Measurements from ENCODE around the gene PIK3C3. TPM values are rescaled to one million over a fixed set of nuclear protein-coding genes. Genes with fewer than 3 reads are reported as not detected.

The PIK3C3 gene
- 32.1 TPM for polyA plus RNA-seq (2013, experiment 1 of 2)
- polyA plus RNA-seq (2013, experiment 2 of 2) = 34.8 TPM

DNA sequence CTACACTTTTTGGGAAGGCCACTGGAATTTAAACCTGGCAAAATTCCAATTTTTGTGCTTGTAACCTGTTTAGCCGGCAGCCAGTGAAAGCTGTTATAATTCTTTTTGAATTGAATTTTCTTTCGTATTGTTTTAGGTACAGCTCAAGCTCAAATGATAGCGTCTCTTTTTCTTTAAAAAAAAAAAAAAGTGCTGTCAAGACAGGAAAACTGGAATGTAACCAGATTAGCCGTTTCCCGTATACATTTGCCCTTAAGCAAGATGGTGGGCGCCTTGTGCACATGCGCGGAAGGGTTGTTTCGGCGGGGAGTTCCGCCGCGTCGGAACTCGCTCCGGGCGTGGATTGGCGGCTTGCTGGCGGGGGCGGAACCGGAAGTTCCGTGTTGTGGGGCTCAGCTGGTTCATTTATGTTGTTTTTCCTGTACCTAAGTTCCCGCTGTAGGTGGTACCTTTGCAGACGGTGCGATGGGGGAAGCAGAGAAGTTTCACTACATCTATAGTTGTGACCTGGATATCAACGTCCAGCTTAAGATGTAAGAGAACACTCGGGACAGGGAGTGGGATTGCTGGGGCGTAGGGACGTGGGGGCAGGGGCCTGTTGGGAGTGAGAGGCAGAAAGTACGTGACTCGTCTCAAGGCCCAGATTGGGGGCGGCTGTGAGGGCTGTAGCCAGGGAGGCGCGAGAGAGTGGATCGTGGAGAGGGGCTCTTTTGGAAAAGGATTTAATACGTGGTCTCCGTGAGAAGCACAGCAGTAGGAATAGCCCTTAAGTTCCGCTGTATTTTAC lies at the start of gene PIK3C3:
Gene PIK3C3 (plus strand): TSS at position 408 of the 787 bp plus-strand sequence. CDS start 58 bp downstream, at position 466.
- no peak within 1 kb of the TSS for H3K23ac ChIP-seq (ENCODE audit: low read length in 2 of 2)
- WGBS = under 1% methylated on average over 32 of the region's 38 CpGs

DNA sequence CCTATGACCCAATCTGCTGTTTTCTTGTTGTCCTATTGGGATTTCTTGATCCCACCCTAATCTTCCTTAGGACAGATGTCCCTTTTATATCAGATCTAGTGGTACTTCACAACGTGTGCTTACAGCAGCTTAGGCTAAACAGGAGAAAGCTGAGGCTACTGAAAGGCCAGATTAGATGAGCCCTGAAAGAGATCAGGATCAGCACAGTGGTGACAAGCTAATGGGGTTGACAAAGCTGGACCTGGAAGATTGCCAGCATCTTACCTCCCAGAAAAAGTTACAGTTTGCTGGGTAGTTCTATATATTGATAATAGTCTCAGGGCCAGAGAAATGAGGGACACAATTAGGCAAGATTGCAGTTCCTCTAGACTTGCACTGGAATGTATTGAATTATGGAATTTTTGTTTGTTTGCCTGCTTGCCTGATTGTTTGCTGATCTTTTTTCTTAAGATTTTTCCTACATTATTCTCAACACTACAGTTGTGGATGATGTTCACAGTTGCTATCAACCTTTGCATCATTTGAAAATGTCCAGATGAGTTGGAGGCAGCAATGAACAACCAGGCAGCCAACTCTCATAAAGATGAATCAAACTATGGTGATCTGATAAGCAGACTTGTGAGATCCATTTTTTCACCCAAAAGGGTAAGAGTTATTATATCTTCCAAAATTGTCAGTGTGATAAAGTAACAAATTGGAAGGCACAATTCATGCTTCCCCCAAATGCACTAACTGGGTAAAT lies 49.1 kb upstream of the PIK3C3 start:
- Histone ChIP-seq H2BK12ac (ENCODE audit: low read length in 2 of 2) (no peak overlapping the region), H3K27ac (ENCODE audit: low read length, poor library complexity, severe bottlenecking) (no peak overlapping the region), H3K18ac (ENCODE audit: low read depth in 1 of 2, low read length in 2 of 2) (peak overlapping the region in 1 of 2 experiments; percentile 3), H2BK120ac (ENCODE audit: low read depth, low read length) (no peak overlapping the region), H2AFZ (ENCODE audit: low read depth, low read length) (no peak overlapping the region), H4K8ac (ENCODE audit: low read length) (no peak overlapping the region), H3K4ac (ENCODE audit: low read depth in 1 of 2, low read length in 2 of 2) (no peak overlapping the region), H3K23ac (ENCODE audit: low read length in 2 of 2) (no peak overlapping the region), H2BK15ac (ENCODE audit: low read depth, poor library complexity, severe bottlenecking) (no peak overlapping the region), H3K9ac (ENCODE audit: low read length) (no peak overlapping the region), H3K14ac (ENCODE audit: low read length in 2 of 2) (no peak overlapping the region), H2AK5ac (ENCODE audit: low read length, severe bottlenecking) (no peak overlapping the region), H3K4me3 (ENCODE audit: insufficient read depth in 1 of 2, low read depth in 1 of 2, low read length in 2 of 2) (peak overlapping the region in 1 of 2 experiments; percentile 70), H3K4me2 (ENCODE audit: low read length, poor library complexity, severe bottlenecking) (no peak overlapping the region), H3K27me3 (ENCODE audit: control insufficient read depth in 1 of 2, insufficient read depth in 1 of 2, low read length in 2 of 2) (peaks cover 0 to 6% of the 10 kb centered on the region in 2 experiments), H3K4me1 (ENCODE audit: control insufficient read depth, insufficient read depth, low read depth, low read length) (no peaks in the 10 kb centered on the region), H3K36me3 (ENCODE audit: control insufficient read depth in 1 of 2, insufficient read depth in 2 of 2, low read depth in 1 of 2, low read length in 2 of 2) (no peaks in the 10 kb centered on the region), H3K9me3 (ENCODE audit: control insufficient read depth, low read length) (no peaks in the 10 kb centered on the region), H4K91ac (ENCODE audit: low read length) (no peak overlapping the region), H2BK5ac (ENCODE audit: low read depth, low read length, poor library complexity, severe bottlenecking) (no peak overlapping the region), H3K79me1 (replicated peaks; ENCODE audit: low read length, poor library complexity, severe bottlenecking) (no peaks in the 10 kb centered on the region)
- WGBS = 39% methylated on average over 1 of the region's 1 CpG
- peak; percentile 3 for DNase-seq

More for the DNA sequence above, at the start of gene PIK3C3:
- Histone ChIP-seq H2AK5ac (ENCODE audit: low read length, severe bottlenecking) (no peak within 1 kb of the TSS), H3K27ac (ENCODE audit: low read length, poor library complexity, severe bottlenecking) (peak within 1 kb of the TSS; percentile 75), H3K4me1 (ENCODE audit: control insufficient read depth, insufficient read depth, low read depth, low read length) (no peaks in the 10 kb centered on the region), H3K27me3 (ENCODE audit: control insufficient read depth in 1 of 2, insufficient read depth in 1 of 2, low read length in 2 of 2) (no peaks in the 10 kb centered on the region), H2BK5ac (ENCODE audit: low read depth, low read length, poor library complexity, severe bottlenecking) (peak within 1 kb of the TSS; percentile 46), H4K91ac (ENCODE audit: low read length) (peak within 1 kb of the TSS; percentile 49), H2BK12ac (ENCODE audit: low read length in 2 of 2) (no peak within 1 kb of the TSS), H3K4me3 (ENCODE audit: insufficient read depth in 1 of 2, low read depth in 1 of 2, low read length in 2 of 2) (peak within 1 kb of the TSS; percentile 87 to 91), H2AFZ (ENCODE audit: low read depth, low read length) (peak within 1 kb of the TSS; percentile 47), H4K8ac (ENCODE audit: low read length) (peak within 1 kb of the TSS; percentile 94), H3K4ac (ENCODE audit: low read depth in 1 of 2, low read length in 2 of 2) (peak within 1 kb of the TSS; percentile 39 to 60), H3K4me2 (ENCODE audit: low read length, poor library complexity, severe bottlenecking) (peak within 1 kb of the TSS; percentile 60), H2BK15ac (ENCODE audit: low read depth, poor library complexity, severe bottlenecking) (peak within 1 kb of the TSS; percentile 74), H2BK120ac (ENCODE audit: low read depth, low read length) (no peak within 1 kb of the TSS), H3K9ac (ENCODE audit: low read length) (peak within 1 kb of the TSS; percentile 96), H3K18ac (ENCODE audit: low read depth in 1 of 2, low read length in 2 of 2) (peak within 1 kb of the TSS; percentile 64 to 67), H3K36me3 (ENCODE audit: control insufficient read depth in 1 of 2, insufficient read depth in 2 of 2, low read depth in 1 of 2, low read length in 2 of 2) (peaks cover 0 to 25% of the 10 kb centered on the region in 2 experiments), H3K14ac (ENCODE audit: low read length in 2 of 2) (no peak within 1 kb of the TSS), H3K79me1 (replicated peaks; ENCODE audit: low read length, poor library complexity, severe bottlenecking) (no peaks in the 10 kb centered on the region), H3K9me3 (ENCODE audit: control insufficient read depth, low read length) (no peaks in the 10 kb centered on the region)
- peak; percentile 97 for DNase-seq

DNA sequence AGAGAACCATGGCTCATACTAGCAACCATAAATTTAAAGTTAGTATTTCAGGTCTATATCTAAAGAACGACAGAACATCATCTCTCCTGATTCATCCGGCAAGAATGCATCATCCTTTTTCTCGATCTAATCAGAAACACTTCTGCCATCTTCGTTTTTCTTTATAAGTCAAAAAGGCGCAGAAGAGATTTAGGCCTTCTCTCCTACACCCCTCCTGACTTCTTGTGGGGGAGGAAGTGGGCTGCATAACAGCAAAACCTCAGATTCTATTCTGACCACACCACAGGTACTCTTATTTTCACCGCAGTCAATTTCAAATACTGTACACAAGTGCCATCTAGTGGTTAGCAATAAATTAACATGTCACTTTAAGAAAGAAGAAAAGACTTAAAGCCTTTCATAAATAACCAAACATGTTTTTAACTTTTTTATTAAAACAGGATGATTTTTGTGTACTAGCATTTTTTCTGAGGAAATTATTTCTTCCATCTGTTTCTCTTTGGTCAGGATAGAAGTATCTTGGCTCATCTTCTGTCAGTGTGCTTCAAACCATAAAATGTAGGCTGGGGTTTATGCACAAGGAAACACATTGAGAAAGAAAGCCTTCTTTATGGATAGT lies 48.4 kb upstream of the PIK3C3 start:
- Histone ChIP-seq H4K91ac (ENCODE audit: low read length) (no peak overlapping the region), H3K18ac (ENCODE audit: low read depth in 1 of 2, low read length in 2 of 2) (no peak overlapping the region), H3K27me3 (ENCODE audit: control insufficient read depth in 1 of 2, insufficient read depth in 1 of 2, low read length in 2 of 2) (peaks cover 0 to 6% of the 10 kb centered on the region in 2 experiments), H3K4me3 (ENCODE audit: insufficient read depth in 1 of 2, low read depth in 1 of 2, low read length in 2 of 2) (peak overlapping the region in 1 of 2 experiments; percentile 70), H3K9me3 (ENCODE audit: control insufficient read depth, low read length) (no peaks in the 10 kb centered on the region), H3K36me3 (ENCODE audit: control insufficient read depth in 1 of 2, insufficient read depth in 2 of 2, low read depth in 1 of 2, low read length in 2 of 2) (no peaks in the 10 kb centered on the region), H3K4me1 (ENCODE audit: control insufficient read depth, insufficient read depth, low read depth, low read length) (no peaks in the 10 kb centered on the region), H2BK12ac (ENCODE audit: low read length in 2 of 2) (no peak overlapping the region), H3K27ac (ENCODE audit: low read length, poor library complexity, severe bottlenecking) (no peak overlapping the region), H3K23ac (ENCODE audit: low read length in 2 of 2) (no peak overlapping the region), H2BK120ac (ENCODE audit: low read depth, low read length) (no peak overlapping the region), H3K79me1 (replicated peaks; ENCODE audit: low read length, poor library complexity, severe bottlenecking) (no peaks in the 10 kb centered on the region), H2AK5ac (ENCODE audit: low read length, severe bottlenecking) (no peak overlapping the region), H3K9ac (ENCODE audit: low read length) (peak overlapping the region; percentile 36), H3K4me2 (ENCODE audit: low read length, poor library complexity, severe bottlenecking) (peak overlapping the region; percentile 30), H2AFZ (ENCODE audit: low read depth, low read length) (no peak overlapping the region), H2BK5ac (ENCODE audit: low read depth, low read length, poor library complexity, severe bottlenecking) (no peak overlapping the region), H3K4ac (ENCODE audit: low read depth in 1 of 2, low read length in 2 of 2) (no peak overlapping the region), H2BK15ac (ENCODE audit: low read depth, poor library complexity, severe bottlenecking) (no peak overlapping the region), H4K8ac (ENCODE audit: low read length) (no peak overlapping the region), H3K14ac (ENCODE audit: low read length in 2 of 2) (no peak overlapping the region)
- DNase-seq = peak; percentile 52
- WGBS = 0% methylated on average over 1 of the region's 6 CpGs

All from mesenchymal stem cell (in vitro differentiated cells and primary cell).